Smooth muscle cell (in vitro differentiated cells): Measurements from ENCODE around the gene SYNGAP1. TPM values are rescaled to one million over a fixed set of nuclear protein-coding genes. Genes with fewer than 3 reads are reported as not detected.

Experiments
- DNase-seq: peaks from one replicate; lab custom pipeline; 2025; ENCODE audit not compliant: unreplicated experiment; lab: John Stamatoyannopoulos, UW
- H2AFZ ChIP-seq: fragments of 200-600 bp; sonication (generic); 2 replicates; pipeline ENCODE4 v1.6.0; 2016; ENCODE audit warnings: antibody characterized with exemption, low read depth, mild to moderate bottlenecking
- H3F3A ChIP-seq: fragments of 200-600 bp; sonication (generic); 2 replicates; pipeline ENCODE4 v1.6.0; 2017; ENCODE audit warnings: antibody characterized with exemption, low read depth
- H3K27ac ChIP-seq: fragments of 200-600 bp; sonication (generic); 2 replicates; pipeline ENCODE4 v1.5.1; 2016; ENCODE audit warnings: low read depth, mild to moderate bottlenecking
- H3K27me3 ChIP-seq: fragments of 200-600 bp; sonication (generic); 2 replicates; pipeline ENCODE4 v1.6.1; 2016; ENCODE audit warnings: low read depth, mild to moderate bottlenecking
- H3K36me3 ChIP-seq: fragments of 200-600 bp; sonication (generic); 2 replicates; pipeline ENCODE4 v1.5.1; 2016; ENCODE audit warnings: low read depth
- H3K4me1 ChIP-seq: fragments of 200-600 bp; sonication (generic); 2 replicates; pipeline ENCODE4 v1.5.1; 2016; ENCODE audit warnings: low read depth
- H3K4me2 ChIP-seq: fragments of 200-600 bp; sonication (generic); 2 replicates; pipeline ENCODE4 v1.6.0; 2016; ENCODE audit warnings: mild to moderate bottlenecking
- H3K4me3 ChIP-seq: fragments of 200-600 bp; sonication (generic); 2 replicates; pipeline ENCODE4 v1.5.1; 2016; ENCODE audit warnings: mild to moderate bottlenecking
- H3K79me2 ChIP-seq: fragments of 200-600 bp; sonication (generic); 2 replicates; pipeline ENCODE4 v1.6.0; 2016; ENCODE audit warnings: low read depth, mild to moderate bottlenecking
- H3K9ac ChIP-seq: fragments of 200-600 bp; sonication (generic); 2 replicates; pipeline ENCODE4 v1.6.0; 2016; ENCODE audit warnings: low read depth
- H3K9me3 ChIP-seq: fragments of 200-600 bp; sonication (generic); replicated peaks from 2 replicates; pipeline ENCODE4 v1.5.1; 2016; ENCODE audit warnings: low read depth
- H4K20me1 ChIP-seq: fragments of 200-600 bp; sonication (generic); 2 replicates; pipeline ENCODE4 v1.6.0; 2016; ENCODE audit warnings: low read depth
- WGBS: methylation state at CpG from one replicate; pipeline ENCODE4 v1.1.7; 2016; ENCODE audit warnings: low lambda C conversion rate; 5-methylcytosine and 5-hydroxymethylcytosine counted together
- polyA plus RNA-seq: library from polyadenylated mRNA; unstranded; fragments of >200 nt; fragmentation: Nextera tagmentation; extraction: Ambion mirVana; gene quantifications from 2 replicates; pipeline ENCODE4 v1.2.1, GENCODE V29; 2016
- total RNA-seq: library from RNA; depleted of rRNA; stranded (reverse); fragments of >200 nt; gene quantifications from 2 replicates; pipeline ENCODE4 v1.2.3, GENCODE V29; 2014
- TF ChIP-seq, protein P1 (sequence below): fragments of 200-600 bp; sonication (generic); IDR thresholded peaks from 2 replicates; pipeline ENCODE4 v1.5.1; 2017; ENCODE audit warnings: borderline replicate concordance, mild to moderate bottlenecking, antibody characterized with exemption; ENCODE audit not compliant: insufficient read depth, poor library complexity, severe bottlenecking

Gene SYNGAP1
- total and polyA plus RNA-seq, 2 experiments from 2014 or later = 1.9 to 10.4 TPM

DNA sequence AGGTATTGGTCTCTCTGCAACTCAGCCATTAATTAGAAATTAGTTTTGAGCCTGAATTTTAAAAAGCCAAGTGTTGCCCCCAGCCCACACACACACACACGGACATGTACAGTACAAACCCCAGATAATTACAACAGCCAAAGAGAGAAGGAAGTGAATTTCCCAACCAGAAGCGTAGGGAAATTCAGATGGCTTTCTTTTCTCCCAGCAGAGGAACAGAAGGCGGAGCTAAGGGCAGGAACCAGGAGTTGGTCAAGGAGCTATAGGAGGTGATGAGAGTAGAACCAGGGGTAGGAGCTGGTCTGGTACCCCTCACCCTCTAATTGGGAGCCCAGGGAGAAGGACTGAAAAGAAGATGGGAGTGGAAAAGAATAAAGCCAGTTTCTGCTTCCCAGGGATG, 30.6 kb downstream of the SYNGAP1 start:
- 83% methylated on average over 3 of the region's 3 CpGs for WGBS
- H3K9ac ChIP-seq = no peak overlapping the region

DNA sequence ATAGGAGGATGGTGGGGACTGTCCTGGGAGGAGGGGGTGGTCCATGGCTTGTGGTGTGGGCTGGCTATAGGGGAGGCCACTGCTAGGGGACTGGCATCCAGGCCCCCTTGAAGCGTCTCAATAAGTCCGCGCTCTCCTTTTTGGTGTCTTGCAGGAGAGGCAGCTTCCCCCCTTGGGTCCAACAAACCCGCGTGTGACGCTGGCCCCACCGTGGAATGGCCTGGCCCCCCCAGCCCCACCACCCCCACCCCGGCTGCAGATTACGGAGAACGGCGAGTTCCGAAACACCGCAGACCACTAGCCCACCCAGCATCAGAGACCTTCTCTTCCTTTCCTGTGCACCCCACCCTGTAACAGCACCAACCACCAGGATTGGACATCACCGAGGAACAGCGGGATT, 31.7 kb downstream of the SYNGAP1 start:
- Histone ChIP-seq H4K20me1 (no peaks in the 10 kb centered on the region), H3K9me3 (no peaks in the 10 kb centered on the region), H3K4me1 (peaks cover 5% of the 10 kb centered on the region), H3K27ac (no peak overlapping the region), H3K79me2 (peaks cover 18% of the 10 kb centered on the region), H3K27me3 (no peaks in the 10 kb centered on the region), H3F3A (peaks cover 5% of the 10 kb centered on the region), H3K4me2 (no peak overlapping the region), H2AFZ (no peak overlapping the region), H3K4me3 (no peak overlapping the region), H3K9ac (no peak overlapping the region), H3K36me3 (no peaks in the 10 kb centered on the region)
- 98% methylated on average over 5 of the region's 15 CpGs for WGBS
- DNase-seq = no peak
- TF ChIP-seq, protein P1, sequence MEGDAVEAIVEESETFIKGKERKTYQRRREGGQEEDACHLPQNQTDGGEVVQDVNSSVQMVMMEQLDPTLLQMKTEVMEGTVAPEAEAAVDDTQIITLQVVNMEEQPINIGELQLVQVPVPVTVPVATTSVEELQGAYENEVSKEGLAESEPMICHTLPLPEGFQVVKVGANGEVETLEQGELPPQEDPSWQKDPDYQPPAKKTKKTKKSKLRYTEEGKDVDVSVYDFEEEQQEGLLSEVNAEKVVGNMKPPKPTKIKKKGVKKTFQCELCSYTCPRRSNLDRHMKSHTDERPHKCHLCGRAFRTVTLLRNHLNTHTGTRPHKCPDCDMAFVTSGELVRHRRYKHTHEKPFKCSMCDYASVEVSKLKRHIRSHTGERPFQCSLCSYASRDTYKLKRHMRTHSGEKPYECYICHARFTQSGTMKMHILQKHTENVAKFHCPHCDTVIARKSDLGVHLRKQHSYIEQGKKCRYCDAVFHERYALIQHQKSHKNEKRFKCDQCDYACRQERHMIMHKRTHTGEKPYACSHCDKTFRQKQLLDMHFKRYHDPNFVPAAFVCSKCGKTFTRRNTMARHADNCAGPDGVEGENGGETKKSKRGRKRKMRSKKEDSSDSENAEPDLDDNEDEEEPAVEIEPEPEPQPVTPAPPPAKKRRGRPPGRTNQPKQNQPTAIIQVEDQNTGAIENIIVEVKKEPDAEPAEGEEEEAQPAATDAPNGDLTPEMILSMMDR = no peak

More for the DNA sequence above, 30.6 kb downstream of the SYNGAP1 start:
- H4K20me1 ChIP-seq = no peaks in the 10 kb centered on the region
- H3K27ac ChIP-seq = no peak overlapping the region
- no peak overlapping the region for H3K4me3 ChIP-seq
- H3K9me3 ChIP-seq = no peaks in the 10 kb centered on the region
- peaks cover 12% of the 10 kb centered on the region for H3K79me2 ChIP-seq
- no peak overlapping the region for H3K4me2 ChIP-seq
- H2AFZ ChIP-seq = no peak overlapping the region
- H3K4me1 ChIP-seq = peaks cover 5% of the 10 kb centered on the region
- DNase-seq = no peak
- TF ChIP-seq, protein P1 = no peak
- no peaks in the 10 kb centered on the region for H3K27me3 ChIP-seq
- peaks cover 5% of the 10 kb centered on the region for H3F3A ChIP-seq
- no peaks in the 10 kb centered on the region for H3K36me3 ChIP-seq

DNA sequence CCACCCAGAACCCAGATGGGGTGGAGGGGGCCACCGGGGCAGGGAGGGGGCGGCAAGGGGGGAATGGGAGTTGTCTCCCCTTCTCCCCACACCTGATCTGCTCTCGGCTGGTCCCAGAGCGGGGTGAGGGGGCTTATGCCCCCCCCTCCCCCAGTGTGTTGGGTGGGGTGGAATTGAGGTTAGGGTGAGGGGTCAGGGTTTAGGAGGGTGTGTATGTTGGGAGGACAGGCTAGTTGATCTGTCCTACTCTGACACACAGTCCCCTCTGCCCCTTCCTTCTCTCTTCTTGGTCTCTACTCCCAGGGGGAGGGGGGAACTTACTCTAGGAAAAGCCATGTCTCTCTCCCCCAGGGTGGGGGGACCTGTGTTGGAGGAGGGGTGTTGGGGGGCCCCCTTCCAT, 32.6 kb downstream of the SYNGAP1 start:
- H3K9me3 ChIP-seq = no peaks in the 10 kb centered on the region
- no peaks in the 10 kb centered on the region for H3K36me3 ChIP-seq
- H2AFZ ChIP-seq = no peak overlapping the region
- no peaks in the 10 kb centered on the region for H3K27me3 ChIP-seq
- no peak overlapping the region for H3K4me3 ChIP-seq
- H3K79me2 ChIP-seq = peaks cover 18% of the 10 kb centered on the region
- WGBS = 91% methylated on average over 4 of the region's 4 CpGs
- no peak overlapping the region for H3K27ac ChIP-seq
- peaks cover 5% of the 10 kb centered on the region for H3K4me1 ChIP-seq
- DNase-seq = no peak
- TF ChIP-seq, protein P1 = no peak
- H3F3A ChIP-seq = peaks cover 5% of the 10 kb centered on the region
- no peaks in the 10 kb centered on the region for H4K20me1 ChIP-seq
- H3K4me2 ChIP-seq = no peak overlapping the region
- H3K9ac ChIP-seq = no peak overlapping the region

DNA sequence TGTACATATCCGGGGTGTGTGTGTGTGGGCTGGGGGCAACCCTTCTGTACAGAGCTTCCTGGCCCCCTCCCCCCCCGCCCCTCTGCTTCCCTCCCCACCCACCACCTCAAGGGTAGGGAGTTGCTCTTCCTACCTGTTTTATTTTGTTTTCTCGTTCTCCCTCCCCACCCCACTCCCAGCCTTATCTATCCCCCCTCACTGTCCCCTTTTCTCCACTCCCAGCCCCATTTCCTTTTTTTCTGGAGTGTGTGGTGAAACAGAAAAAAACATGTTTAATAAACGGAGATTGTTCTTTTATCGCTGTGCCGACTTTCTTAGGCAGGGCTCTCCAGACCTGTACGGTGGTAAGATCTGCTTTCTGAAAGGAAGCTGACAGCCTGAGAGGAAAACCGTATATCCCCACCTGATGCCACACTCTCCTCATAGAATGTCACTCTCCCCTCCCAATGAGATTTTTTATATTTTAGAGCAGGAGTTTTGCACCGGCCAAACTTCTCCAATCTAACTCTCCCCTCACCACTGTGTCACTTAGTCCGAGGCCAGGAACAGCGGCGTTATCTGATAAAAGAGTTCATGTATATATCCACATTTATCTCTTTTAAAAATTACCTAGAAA, 33.6 kb downstream of the SYNGAP1 start:
- WGBS = 40% methylated on average over 11 of the region's 12 CpGs
- TF ChIP-seq, protein P1 = no peak
- Histone ChIP-seq H3K36me3 (no peaks in the 10 kb centered on the region), H3K27ac (peak overlapping the region; percentile 25), H3K4me2 (peak overlapping the region; percentile 95), H3K27me3 (no peaks in the 10 kb centered on the region), H3K79me2 (peaks cover 18% of the 10 kb centered on the region), H3F3A (peaks cover 5% of the 10 kb centered on the region), H3K4me1 (peaks cover 5% of the 10 kb centered on the region), H3K9ac (peak overlapping the region; percentile 72), H4K20me1 (no peaks in the 10 kb centered on the region), H2AFZ (no peak overlapping the region), H3K9me3 (no peaks in the 10 kb centered on the region), H3K4me3 (peak overlapping the region; percentile 89)
- DNase-seq = no peak
